GM19455 (cell line): ENCODE measurements around the gene EXOC6.
"Not testable (repeated sequence)": the region's sequence is repeated elsewhere in the genome, so short reads cannot be mapped to it uniquely, and the experiment has no call there.

ENCODE experiments used
- ATAC-seq: cut with Tn5 transposase; IDR thresholded peaks from one replicate; pipeline ENCODE4 v1.9.1; 2021; ENCODE audit not compliant: unreplicated experiment

Gene EXOC6

GRCh38 chr10:92931597-92931996 lies 83.3 kb downstream of the EXOC6 start:
- ATAC-seq: no peak

- no peak for ATAC-seq
Observed at GRCh38 chr10:92937876-92938275, 89.6 kb downstream of the EXOC6 start.

- ATAC-seq: no peak
Observed at GRCh38 chr10:92938841-92939240, 90.5 kb downstream of the EXOC6 start.

GRCh38 chr10:92942226-92942625 lies 93.9 kb downstream of the EXOC6 start:
- no peak for ATAC-seq

GRCh38 chr10:92946491-92946890 lies 98.2 kb downstream of the EXOC6 start:
- ATAC-seq: no peak

GRCh38 chr10:92952573-92952972 lies 104.3 kb downstream of the EXOC6 start:
- ATAC-seq: not testable (repeated sequence)

- ATAC-seq: no peak
Observed at GRCh38 chr10:92957223-92958010, 109.1 kb downstream of the EXOC6 start.

- no peak for ATAC-seq
Observed at GRCh38 chr10:92961638-92962037, 113.3 kb downstream of the EXOC6 start.

- ATAC-seq: no peak
Observed at GRCh38 chr10:92965314-92965713, 117.0 kb downstream of the EXOC6 start.

GRCh38 chr10:92967641-92968040 lies 119.3 kb downstream of the EXOC6 start:
- no peak for ATAC-seq

- ATAC-seq: no peak
Observed at GRCh38 chr10:92969151-92969550, 120.8 kb downstream of the EXOC6 start.

GRCh38 chr10:92970301-92971070 lies 122.2 kb downstream of the EXOC6 start:
- no peak for ATAC-seq

- ATAC-seq: no peak
Observed at GRCh38 chr10:92972066-92972870, 123.9 kb downstream of the EXOC6 start.

- no peak for ATAC-seq
Observed at GRCh38 chr10:92972886-92973285, 124.6 kb downstream of the EXOC6 start.

GRCh38 chr10:92976278-92976677 lies 128.0 kb downstream of the EXOC6 start:
- not testable (repeated sequence) for ATAC-seq

GRCh38 chr10:92989250-92989649 lies 140.9 kb downstream of the EXOC6 start:
- no peak for ATAC-seq

- no peak for ATAC-seq
Observed at GRCh38 chr10:92990615-92991014, 142.3 kb downstream of the EXOC6 start.

- no peak for ATAC-seq
Observed at GRCh38 chr10:92991513-92991912, 143.2 kb downstream of the EXOC6 start.

GRCh38 chr10:92993699-92994272 lies 145.5 kb downstream of the EXOC6 start:
- ATAC-seq: no peak

GRCh38 chr10:92995509-92995908 lies 147.2 kb downstream of the EXOC6 start:
- ATAC-seq: no peak

GRCh38 chr10:92997620-92998019 lies 149.3 kb downstream of the EXOC6 start:
- ATAC-seq: no peak
